HCT116 (cell line): ENCODE data around the gene ACSM5.

Source experiments
- EZH2phosphoT487 ChIP-seq: fragments of 200-600 bp; IDR thresholded peaks from 2 replicates; pipeline ENCODE4 v1.6.1; 2018; ENCODE audit warnings: antibody characterized with exemption, borderline replicate concordance
- ZNF274 ChIP-seq: fragments of 200-500 bp; sonication (Bioruptor generic); IDR thresholded peaks from 2 replicates; pipeline ENCODE4 v1.6.1; 2014; ENCODE audit warnings: mild to moderate bottlenecking, low read depth, low read length, inconsistent platforms
- TF ChIP-seq, protein P1 (sequence below), 3 experiments: fragments of 200-600 bp in 1 of 3; sonication (generic) in 1 of 3; IDR thresholded peaks in 2 of 3; conservative IDR thresholded peaks in 1 of 3; 2 replicates each; pipeline ENCODE4 v1.5.1; 2012 to 2017; ENCODE audit warnings: low read depth in 2 of 3, low read length in 2 of 3, antibody characterized with exemption in 1 of 3, borderline replicate concordance in 1 of 3, control low read depth in 1 of 3, mild to moderate bottlenecking in 1 of 3, mixed read lengths in 1 of 3, mixed run types in 1 of 3, moderate library complexity in 1 of 3; ENCODE audit not compliant: insufficient read depth in 1 of 3

DNA sequence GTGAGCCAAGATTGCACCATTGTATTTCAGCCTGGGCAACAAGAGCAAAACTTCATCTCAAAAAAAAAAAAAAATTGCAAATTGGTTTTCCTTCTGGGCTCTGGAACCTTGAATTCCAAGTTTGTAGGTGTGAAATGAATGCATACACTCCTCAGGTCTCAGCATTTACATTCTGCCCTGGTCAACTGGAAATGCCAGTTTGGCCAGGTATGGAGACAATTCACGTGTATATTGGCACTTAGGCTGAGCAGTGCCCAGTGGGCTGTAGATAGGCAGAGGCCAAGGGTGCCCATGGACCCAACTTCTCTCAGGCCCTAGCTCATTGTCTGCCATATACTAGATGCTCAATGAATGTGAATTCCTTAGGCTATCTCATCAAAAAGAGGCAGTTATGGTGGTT lies 20.5 kb upstream of the ACSM5 start:
- TF ChIP-seq, protein P1, sequence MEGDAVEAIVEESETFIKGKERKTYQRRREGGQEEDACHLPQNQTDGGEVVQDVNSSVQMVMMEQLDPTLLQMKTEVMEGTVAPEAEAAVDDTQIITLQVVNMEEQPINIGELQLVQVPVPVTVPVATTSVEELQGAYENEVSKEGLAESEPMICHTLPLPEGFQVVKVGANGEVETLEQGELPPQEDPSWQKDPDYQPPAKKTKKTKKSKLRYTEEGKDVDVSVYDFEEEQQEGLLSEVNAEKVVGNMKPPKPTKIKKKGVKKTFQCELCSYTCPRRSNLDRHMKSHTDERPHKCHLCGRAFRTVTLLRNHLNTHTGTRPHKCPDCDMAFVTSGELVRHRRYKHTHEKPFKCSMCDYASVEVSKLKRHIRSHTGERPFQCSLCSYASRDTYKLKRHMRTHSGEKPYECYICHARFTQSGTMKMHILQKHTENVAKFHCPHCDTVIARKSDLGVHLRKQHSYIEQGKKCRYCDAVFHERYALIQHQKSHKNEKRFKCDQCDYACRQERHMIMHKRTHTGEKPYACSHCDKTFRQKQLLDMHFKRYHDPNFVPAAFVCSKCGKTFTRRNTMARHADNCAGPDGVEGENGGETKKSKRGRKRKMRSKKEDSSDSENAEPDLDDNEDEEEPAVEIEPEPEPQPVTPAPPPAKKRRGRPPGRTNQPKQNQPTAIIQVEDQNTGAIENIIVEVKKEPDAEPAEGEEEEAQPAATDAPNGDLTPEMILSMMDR (IDR thresholded peaks at IDR 0.05 in 2 of 3, conservative IDR thresholded peaks at IDR 0.05 in 1 of 3; ENCODE audit: borderline replicate concordance in 1 of 3, insufficient read depth in 1 of 3, low read depth in 2 of 3, low read length in 2 of 3): no peak
- no peak for TF ChIP-seq ZNF274
- TF ChIP-seq EZH2phosphoT487: no peak
